Measurements from ENCODE around the gene LRRN3. TPM values are rescaled to one million over a fixed set of nuclear protein-coding genes. Genes with fewer than 3 reads are reported as not detected.

Gene LRRN3
- total and polyA plus RNA-seq, 2 of the 8 experiments (the other 6 are each of a cell fraction or from before 2014, with no cell fraction given) = 0.20 to 0.32 TPM

DNA sequence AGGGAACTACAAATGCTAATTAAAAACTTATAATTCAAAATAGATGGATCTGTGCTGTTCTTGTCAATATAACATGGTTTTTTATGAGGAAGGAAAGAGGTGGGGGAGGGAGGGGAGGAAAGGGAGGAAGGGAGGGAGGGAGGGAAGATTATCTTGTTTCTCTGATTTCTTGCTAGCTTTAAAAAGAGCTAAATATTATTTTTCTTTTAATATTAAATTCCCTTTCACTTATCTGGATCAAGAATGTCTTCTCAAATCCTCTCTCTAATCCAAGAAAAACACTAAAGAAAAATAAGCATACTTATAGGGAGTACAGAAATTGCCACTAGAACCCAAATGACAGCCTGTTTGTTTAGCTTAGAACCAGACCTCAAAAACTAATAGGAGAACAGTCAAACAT is 55.2 kb downstream of the LRRN3 start:
- CTCF ChIA-PET (ENCODE audit: partially characterized antibody) = no interaction called here
- Histone ChIP-seq H4K8ac (ENCODE audit: extremely low read depth, insufficient read depth, low read length) (no peak overlapping the region), H4K5ac (ENCODE audit: insufficient read length, low read depth, low read length) (no peak overlapping the region), H3K9ac (replicated peaks in 1 of 4; ENCODE audit: extremely low read depth in 1 of 4, low read depth in 3 of 4, low read length in 3 of 4) (no peak overlapping the region), H3K36me3 (ENCODE audit: control insufficient read depth in 2 of 4, insufficient read depth in 4 of 4, low read length in 3 of 4) (no peaks in the 10 kb centered on the region), H4K91ac (replicated peaks; ENCODE audit: insufficient read length, low read length) (no peak overlapping the region), H3K14ac (ENCODE audit: insufficient read length) (no peak overlapping the region), H3K79me1 (ENCODE audit: low read depth, low read length) (no peaks in the 10 kb centered on the region), H3K4ac (replicated peaks; ENCODE audit: insufficient read length, low read depth, low read length) (no peak overlapping the region), H3K23me2 (ENCODE audit: low read depth, low read length) (no peaks in the 10 kb centered on the region), H2BK5ac (ENCODE audit: low read depth, low read length) (no peak overlapping the region), H3K27ac (ENCODE audit: low read depth, low read length) (no peak overlapping the region), H2BK20ac (ENCODE audit: low read length) (no peak overlapping the region), H2AK5ac (ENCODE audit: low read depth, low read length) (no peak overlapping the region), H2BK120ac (replicated peaks; ENCODE audit: low read depth, low read length) (no peak overlapping the region), H4K20me1 (replicated peaks in 1 of 2; ENCODE audit: control insufficient read depth in 1 of 2, insufficient read depth in 2 of 2, low read length in 2 of 2) (no peaks in the 10 kb centered on the region), H2AFZ (ENCODE audit: low read length) (no peak overlapping the region), H3K56ac (replicated peaks; ENCODE audit: insufficient read length, low read depth, low read length) (no peak overlapping the region), H3K9me3 (ENCODE audit: insufficient read depth in 2 of 2, low read depth in 1 of 2, low read length in 1 of 2) (no peaks in the 10 kb centered on the region), H2BK12ac (ENCODE audit: low read depth, low read length) (no peak overlapping the region), H3K4me3 (ENCODE audit: extremely low read depth in 1 of 4, insufficient read depth in 2 of 4, low read depth in 3 of 4, low read length in 4 of 4) (no peak overlapping the region), H2BK15ac (ENCODE audit: low read length) (no peak overlapping the region), H3K4me1 (replicated peaks in 1 of 4; ENCODE audit: control insufficient read depth in 3 of 4, insufficient read depth in 4 of 4, low read length in 3 of 4) (no peaks in the 10 kb centered on the region), H3K27me3 (replicated peaks in 1 of 4; ENCODE audit: control insufficient read depth in 3 of 4, extremely low read depth in 1 of 4, insufficient read depth in 3 of 4, low read length in 3 of 4) (no peaks in the 10 kb centered on the region), H3K4me2 (ENCODE audit: insufficient read depth in 1 of 2, low read depth in 2 of 2, low read length in 2 of 2) (no peak overlapping the region), H3K23ac (ENCODE audit: insufficient read length) (no peak overlapping the region), H3K79me2 (ENCODE audit: control insufficient read depth in 1 of 2, insufficient read depth in 2 of 2, low read length in 2 of 2) (no peaks in the 10 kb centered on the region), H3K18ac (ENCODE audit: extremely low read depth, low read length) (no peak overlapping the region)
- DNase-seq (ENCODE audit: low read depth in 1 of 2, low spot score in 2 of 2) = no peak
- POLR2A ChIA-PET (ENCODE audit: partially characterized antibody) = no interaction called here
- TF ChIP-seq, protein P1, sequence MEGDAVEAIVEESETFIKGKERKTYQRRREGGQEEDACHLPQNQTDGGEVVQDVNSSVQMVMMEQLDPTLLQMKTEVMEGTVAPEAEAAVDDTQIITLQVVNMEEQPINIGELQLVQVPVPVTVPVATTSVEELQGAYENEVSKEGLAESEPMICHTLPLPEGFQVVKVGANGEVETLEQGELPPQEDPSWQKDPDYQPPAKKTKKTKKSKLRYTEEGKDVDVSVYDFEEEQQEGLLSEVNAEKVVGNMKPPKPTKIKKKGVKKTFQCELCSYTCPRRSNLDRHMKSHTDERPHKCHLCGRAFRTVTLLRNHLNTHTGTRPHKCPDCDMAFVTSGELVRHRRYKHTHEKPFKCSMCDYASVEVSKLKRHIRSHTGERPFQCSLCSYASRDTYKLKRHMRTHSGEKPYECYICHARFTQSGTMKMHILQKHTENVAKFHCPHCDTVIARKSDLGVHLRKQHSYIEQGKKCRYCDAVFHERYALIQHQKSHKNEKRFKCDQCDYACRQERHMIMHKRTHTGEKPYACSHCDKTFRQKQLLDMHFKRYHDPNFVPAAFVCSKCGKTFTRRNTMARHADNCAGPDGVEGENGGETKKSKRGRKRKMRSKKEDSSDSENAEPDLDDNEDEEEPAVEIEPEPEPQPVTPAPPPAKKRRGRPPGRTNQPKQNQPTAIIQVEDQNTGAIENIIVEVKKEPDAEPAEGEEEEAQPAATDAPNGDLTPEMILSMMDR (IDR thresholded peaks at IDR 0.05; ENCODE audit: control extremely low read depth in 1 of 3, insufficient read depth in 1 of 3, low read depth in 1 of 3, low read length in 3 of 3) = no peak
- no peak for TF ChIP-seq CBX5 (IDR thresholded peaks at IDR 0.05; ENCODE audit: low read depth, low read length)
- TF ChIP-seq MAFK (IDR thresholded peaks at IDR 0.05; ENCODE audit: low read depth, low read length) = no peak
- TF ChIP-seq CEBPB (IDR thresholded peaks at IDR 0.05; ENCODE audit: low read depth, low read length) = no peak
- TF ChIP-seq CBX8 (IDR thresholded peaks at IDR 0.05; ENCODE audit: borderline replicate concordance, low read depth, low read length) = no peak
- no peak for TF ChIP-seq TCF12 (IDR thresholded peaks at IDR 0.05; ENCODE audit: low read depth, low read length)
- no peak for TF ChIP-seq SP2 (IDR thresholded peaks at IDR 0.05; ENCODE audit: low read length)
- no peak for FAIRE-seq

Data from H1 (cell line).